SK-N-SH (cell line): ENCODE data around the gene SSB. TPM values are rescaled to one million over a fixed set of nuclear protein-coding genes. Genes with fewer than 3 reads are reported as not detected.
A peak's percentile ranks its signal among the peaks of the same experiment; 100 is the strongest.

Experiments used
- CTCF ChIA-PET: fragments of 300-600, 350-600 bp; formaldehyde crosslinking; extraction: SDS; loops from one replicate; lab custom pipeline; 2021; lab: Yijun Ruan, JAX
- POLR2A ChIA-PET: fragments of 350-600 bp; sonication (Branson Sonifier 250); formaldehyde crosslinking; extraction: SDS; loops from one replicate; lab custom pipeline; 2020; ENCODE audit warnings: antibody characterized with exemption, inconsistent platforms; lab: Yijun Ruan, JAX
- DNase-seq: peaks from one replicate; pipeline ENCODE4 v3.0.0; 2012
- H2AFZ ChIP-seq: fragments of 200-600 bp; sonication (generic); 2 replicates; pipeline ENCODE4 v1.8.1; 2016; ENCODE audit warnings: antibody characterized with exemption, mild to moderate bottlenecking, low read depth
- H3F3A ChIP-seq: fragments of 200-600 bp; sonication (generic); replicated peaks from 2 replicates; pipeline ENCODE3; 2016; ENCODE audit warnings: antibody characterized with exemption, mild to moderate bottlenecking; ENCODE audit not compliant: insufficient read depth
- H3K27ac ChIP-seq, 2 experiments: fragments of 200-500 bp in 1 of 2; fragments of 200-600 bp in 1 of 2; sonication (Bioruptor generic) in 1 of 2; sonication (generic), shearing (Covaris generic) in 1 of 2; 2 replicates each; pipeline versions ENCODE4 v1.5.1 to v1.6.1; 2014 to 2016; ENCODE audit warnings: low read depth in 2 of 2, inconsistent platforms in 1 of 2, low read length in 1 of 2, mild to moderate bottlenecking in 1 of 2, mixed read lengths in 1 of 2
- H3K27me3 ChIP-seq: fragments of 200-600 bp; sonication (generic), shearing (Covaris generic); 2 replicates; pipeline ENCODE4 v1.6.1; 2016; ENCODE audit warnings: mixed run types; ENCODE audit not compliant: insufficient read depth
- H3K36me3 ChIP-seq, 2 experiments: fragments of 200-500 bp in 1 of 2; fragments of 200-600 bp in 1 of 2; sonication (Bioruptor generic) in 1 of 2; sonication (generic) in 1 of 2; replicated peaks in 1 of 2; 2 replicates each; pipeline versions ENCODE3 to v1.5.1; 2014 to 2016; ENCODE audit warnings: low read length in 1 of 2, mild to moderate bottlenecking in 1 of 2; ENCODE audit not compliant: insufficient read depth in 2 of 2, control insufficient read depth in 1 of 2
- H3K4me1 ChIP-seq, 2 experiments: fragments of 200-500 bp in 1 of 2; fragments of 200-600 bp in 1 of 2; sonication (Bioruptor generic) in 1 of 2; sonication (generic), shearing (Covaris generic) in 1 of 2; 2 replicates each; pipeline versions ENCODE4 v1.5.1 to v1.6.1; 2014 to 2016; ENCODE audit warnings: low read depth in 1 of 2, low read length in 1 of 2, mixed run types in 1 of 2; ENCODE audit not compliant: insufficient read depth in 2 of 2, control insufficient read depth in 1 of 2
- H3K4me2 ChIP-seq: fragments of 200-600 bp; sonication (generic), shearing (Covaris generic); 2 replicates; pipeline ENCODE4 v1.6.1; 2017; ENCODE audit warnings: mixed run types
- H3K4me3 ChIP-seq, 2 experiments: fragments of 200-500 bp in 1 of 2; fragments of 200-600 bp in 1 of 2; sonication (Bioruptor generic) in 1 of 2; sonication (generic), shearing (Covaris generic) in 1 of 2; 2 replicates each; pipeline versions ENCODE4 v1.5.1 to v1.8.1; 2014 to 2016; ENCODE audit warnings: low read depth in 2 of 2, inconsistent platforms in 1 of 2, low read length in 1 of 2, mild to moderate bottlenecking in 1 of 2, mixed read lengths in 1 of 2, moderate library complexity in 1 of 2
- H3K79me2 ChIP-seq: fragments of 200-600 bp; sonication (generic); 2 replicates; pipeline ENCODE4 v1.8.1; 2017; ENCODE audit warnings: mild to moderate bottlenecking; ENCODE audit not compliant: insufficient read depth
- H3K9ac ChIP-seq: fragments of 200-600 bp; sonication (generic); 2 replicates; pipeline ENCODE4 v1.6.1; 2017; ENCODE audit warnings: mixed run types
- H3K9me2 ChIP-seq: fragments of 200-600 bp; sonication (generic); 2 replicates; pipeline ENCODE4 v1.6.1; 2017; ENCODE audit warnings: mixed run types
- H3K9me3 ChIP-seq: fragments of 200-600 bp; sonication (generic); 2 replicates; pipeline ENCODE4 v1.6.1; 2017; ENCODE audit warnings: mixed run types, mild to moderate bottlenecking, moderate library complexity
- H4K20me1 ChIP-seq: fragments of 200-600 bp; sonication (generic); 2 replicates; pipeline ENCODE4 v1.6.1; 2017; ENCODE audit warnings: mild to moderate bottlenecking, mixed run types; ENCODE audit not compliant: insufficient read depth
- CHD2 ChIP-seq: fragments of 150-350 bp; IDR thresholded peaks from 2 replicates; pipeline ENCODE4 v1.6.1; 2018; ENCODE audit warnings: low read length; ENCODE audit not compliant: partially characterized antibody
- GABPA ChIP-seq: IDR thresholded peaks from 2 replicates; pipeline ENCODE4 v1.4.0; 2012; ENCODE audit warnings: low read depth, mild to moderate bottlenecking
- MAX ChIP-seq: IDR thresholded peaks from 2 replicates; pipeline ENCODE4 v1.4.0; 2012; ENCODE audit warnings: low read depth
- MXI1 ChIP-seq: IDR thresholded peaks from 2 replicates; pipeline ENCODE4 v1.6.1; 2012; ENCODE audit warnings: mild to moderate bottlenecking, low read depth, low read length, improper control_type of control experiment
- RXRA ChIP-seq: IDR thresholded peaks from 2 replicates; pipeline ENCODE4 v1.4.0; 2012; ENCODE audit warnings: low read depth, mild to moderate bottlenecking, borderline replicate concordance
- SIN3A ChIP-seq: IDR thresholded peaks from 2 replicates; pipeline ENCODE4 v1.6.1; 2012; ENCODE audit warnings: low read depth, mild to moderate bottlenecking, low read length, moderate library complexity, borderline replicate concordance
- SMC3 ChIP-seq: IDR thresholded peaks from 2 replicates; pipeline ENCODE4 v1.6.1; 2012; ENCODE audit warnings: low read depth, low read length, improper control_type of control experiment
- YY1 ChIP-seq: IDR thresholded peaks from 2 replicates; pipeline ENCODE4 v1.4.0; 2012; ENCODE audit warnings: low read depth, mild to moderate bottlenecking
- ZBTB33 ChIP-seq: IDR thresholded peaks from 2 replicates; pipeline ENCODE4 v1.4.0; 2012; ENCODE audit warnings: low read depth, borderline replicate concordance
- WGBS: methylation state at CpG from one replicate; pipeline ENCODE4 v1.1.6; 2017; ENCODE audit warnings: low lambda C conversion rate; 5-methylcytosine and 5-hydroxymethylcytosine counted together
- polyA plus RNA-seq, 3 experiments: library from polyadenylated mRNA; depleted of rRNA; stranded (reverse); fragments of >200 nt; gene quantifications; 2 replicates each; pipeline ENCODE4 v1.2.3, GENCODE V29; 2012
- TF ChIP-seq, protein P1 (sequence below): fragments of 200-600 bp; sonication (generic); IDR thresholded peaks from 2 replicates; pipeline ENCODE4 v1.6.1; 2017; ENCODE audit warnings: antibody characterized with exemption, mild to moderate bottlenecking, moderate library complexity

Gene SSB
- polyA plus RNA-seq, 1 of the 3 experiments (the other 2 are of a cell fraction), result 60.8 TPM

DNA sequence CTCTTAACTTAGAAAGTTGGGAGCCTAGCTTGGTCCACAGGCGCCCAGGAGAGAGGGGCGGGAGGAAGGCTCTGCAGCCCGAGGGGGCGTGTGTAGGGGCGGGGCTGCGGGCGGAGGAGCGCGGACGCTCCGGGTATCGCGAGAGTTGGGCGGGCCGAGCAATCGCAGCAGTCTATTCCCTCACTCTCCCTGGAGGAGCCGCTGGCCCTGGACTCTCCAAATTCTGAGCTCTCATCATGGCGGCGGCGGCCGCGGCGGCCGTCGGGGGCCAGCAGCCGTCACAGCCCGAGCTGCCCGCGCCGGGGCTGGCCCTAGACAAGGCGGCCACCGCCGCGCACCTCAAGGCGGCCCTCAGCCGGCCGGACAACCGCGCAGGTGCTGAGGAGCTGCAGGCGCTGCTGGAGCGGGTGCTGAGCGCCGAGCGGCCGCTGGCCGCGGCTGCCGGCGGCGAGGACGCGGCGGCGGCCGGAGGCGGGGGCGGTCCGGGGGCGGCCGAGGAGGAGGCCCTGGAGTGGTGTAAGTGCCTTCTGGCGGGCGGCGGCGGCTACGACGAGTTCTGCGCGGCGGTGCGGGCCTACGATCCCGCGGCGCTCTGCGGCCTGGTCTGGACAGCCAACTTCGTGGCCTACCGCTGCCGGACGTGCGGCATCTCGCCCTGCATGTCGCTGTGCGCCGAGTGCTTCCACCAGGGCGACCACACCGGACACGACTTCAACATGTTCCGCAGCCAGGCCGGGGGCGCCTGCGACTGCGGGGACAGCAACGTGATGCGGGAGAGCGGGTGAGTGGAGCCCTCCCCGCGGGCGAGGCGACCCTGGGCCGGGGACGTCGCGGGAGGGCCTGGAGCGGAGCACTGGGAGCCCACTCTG lies 28.8 kb downstream of the SSB start, which contains the start of gene UBR3 (continued):
- no peak; the same call in 1 of the 2 replicates for TF ChIP-seq MXI1
- TF ChIP-seq CHD2, result peak; percentile 100
- TF ChIP-seq ZBTB33, result peak; percentile 97
- peak; percentile 93; the same call in 1 of the 2 replicates for TF ChIP-seq SIN3A
- TF ChIP-seq RXRA, result no peak
- TF ChIP-seq GABPA, result no peak
- TF ChIP-seq, protein P1, sequence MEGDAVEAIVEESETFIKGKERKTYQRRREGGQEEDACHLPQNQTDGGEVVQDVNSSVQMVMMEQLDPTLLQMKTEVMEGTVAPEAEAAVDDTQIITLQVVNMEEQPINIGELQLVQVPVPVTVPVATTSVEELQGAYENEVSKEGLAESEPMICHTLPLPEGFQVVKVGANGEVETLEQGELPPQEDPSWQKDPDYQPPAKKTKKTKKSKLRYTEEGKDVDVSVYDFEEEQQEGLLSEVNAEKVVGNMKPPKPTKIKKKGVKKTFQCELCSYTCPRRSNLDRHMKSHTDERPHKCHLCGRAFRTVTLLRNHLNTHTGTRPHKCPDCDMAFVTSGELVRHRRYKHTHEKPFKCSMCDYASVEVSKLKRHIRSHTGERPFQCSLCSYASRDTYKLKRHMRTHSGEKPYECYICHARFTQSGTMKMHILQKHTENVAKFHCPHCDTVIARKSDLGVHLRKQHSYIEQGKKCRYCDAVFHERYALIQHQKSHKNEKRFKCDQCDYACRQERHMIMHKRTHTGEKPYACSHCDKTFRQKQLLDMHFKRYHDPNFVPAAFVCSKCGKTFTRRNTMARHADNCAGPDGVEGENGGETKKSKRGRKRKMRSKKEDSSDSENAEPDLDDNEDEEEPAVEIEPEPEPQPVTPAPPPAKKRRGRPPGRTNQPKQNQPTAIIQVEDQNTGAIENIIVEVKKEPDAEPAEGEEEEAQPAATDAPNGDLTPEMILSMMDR, result no peak

- H3K27me3 ChIP-seq, result no peaks in the 10 kb centered on the region
- WGBS, result 6% methylated on average over 13 of the region's 13 CpGs
- peaks cover 0 to 3% of the 10 kb centered on the region in 2 experiments for H3K36me3 ChIP-seq
- ChIA-PET CTCF (interaction anchor here (1.2 to 2.1 kb wide), 5 partner anchors 9 to 101 kb away, joined by 3 to 9 read pairs (median 5); no protein-coding TSS in a partner anchor), POLR2A (interaction anchor here (0.9 to 1.8 kb wide), 2 partner anchors 49 to 112 kb away, joined by 5 to 6 read pairs; no protein-coding TSS in a partner anchor)
- H3K9me2 ChIP-seq, result no peaks in the 10 kb centered on the region
- DNase-seq, result peak; percentile 76
- H3K9me3 ChIP-seq, result no peaks in the 10 kb centered on the region
- peak overlapping the region; percentile 78 for H3K9ac ChIP-seq
- peak overlapping the region; percentile 98 for H3K4me2 ChIP-seq
- H3K4me3 ChIP-seq, result peak overlapping the region; percentile 85 to 87
- H3K79me2 ChIP-seq, result peaks cover 73% of the 10 kb centered on the region
- TF ChIP-seq CHD2 (peak; percentile 7), SIN3A (peak; percentile 36; the same call in 1 of the 2 replicates), SMC3 (no peak), GABPA (no peak), YY1 (no peak), MXI1 (peak; percentile 94), MAX (0 out of 2 replicates have a peak, but pooled peaks have one; percentile 22)
- peak overlapping the region; percentile 58 to 75; a peak in 2 of 4 replicates for H3K27ac ChIP-seq
- peaks cover 4% of the 10 kb centered on the region for H3F3A ChIP-seq
- H2AFZ ChIP-seq, result no peak overlapping the region
- peaks cover 34% of the 10 kb centered on the region for H4K20me1 ChIP-seq
- H3K4me1 ChIP-seq, result peaks cover 3 to 10% of the 10 kb centered on the region in 2 experiments; a peak in 2 of 4 replicates
Observed at GRCh38 chr2:169828141-169828811, 29.6 kb downstream of the SSB start.
